ENCODE data around the gene ST3GAL2. TPM values are rescaled to one million over a fixed set of nuclear protein-coding genes. Genes with fewer than 3 reads are reported as not detected.
A peak's percentile ranks its signal among the peaks of the same experiment; 100 is the strongest.

Gene ST3GAL2
- total and polyA plus RNA-seq, 9 of the 15 experiments (the other 6 are each of a cell fraction or from before 2014, with no cell fraction given) = 1.5 to 108 (median 34.3) TPM

- TF ChIP-seq, protein P1, sequence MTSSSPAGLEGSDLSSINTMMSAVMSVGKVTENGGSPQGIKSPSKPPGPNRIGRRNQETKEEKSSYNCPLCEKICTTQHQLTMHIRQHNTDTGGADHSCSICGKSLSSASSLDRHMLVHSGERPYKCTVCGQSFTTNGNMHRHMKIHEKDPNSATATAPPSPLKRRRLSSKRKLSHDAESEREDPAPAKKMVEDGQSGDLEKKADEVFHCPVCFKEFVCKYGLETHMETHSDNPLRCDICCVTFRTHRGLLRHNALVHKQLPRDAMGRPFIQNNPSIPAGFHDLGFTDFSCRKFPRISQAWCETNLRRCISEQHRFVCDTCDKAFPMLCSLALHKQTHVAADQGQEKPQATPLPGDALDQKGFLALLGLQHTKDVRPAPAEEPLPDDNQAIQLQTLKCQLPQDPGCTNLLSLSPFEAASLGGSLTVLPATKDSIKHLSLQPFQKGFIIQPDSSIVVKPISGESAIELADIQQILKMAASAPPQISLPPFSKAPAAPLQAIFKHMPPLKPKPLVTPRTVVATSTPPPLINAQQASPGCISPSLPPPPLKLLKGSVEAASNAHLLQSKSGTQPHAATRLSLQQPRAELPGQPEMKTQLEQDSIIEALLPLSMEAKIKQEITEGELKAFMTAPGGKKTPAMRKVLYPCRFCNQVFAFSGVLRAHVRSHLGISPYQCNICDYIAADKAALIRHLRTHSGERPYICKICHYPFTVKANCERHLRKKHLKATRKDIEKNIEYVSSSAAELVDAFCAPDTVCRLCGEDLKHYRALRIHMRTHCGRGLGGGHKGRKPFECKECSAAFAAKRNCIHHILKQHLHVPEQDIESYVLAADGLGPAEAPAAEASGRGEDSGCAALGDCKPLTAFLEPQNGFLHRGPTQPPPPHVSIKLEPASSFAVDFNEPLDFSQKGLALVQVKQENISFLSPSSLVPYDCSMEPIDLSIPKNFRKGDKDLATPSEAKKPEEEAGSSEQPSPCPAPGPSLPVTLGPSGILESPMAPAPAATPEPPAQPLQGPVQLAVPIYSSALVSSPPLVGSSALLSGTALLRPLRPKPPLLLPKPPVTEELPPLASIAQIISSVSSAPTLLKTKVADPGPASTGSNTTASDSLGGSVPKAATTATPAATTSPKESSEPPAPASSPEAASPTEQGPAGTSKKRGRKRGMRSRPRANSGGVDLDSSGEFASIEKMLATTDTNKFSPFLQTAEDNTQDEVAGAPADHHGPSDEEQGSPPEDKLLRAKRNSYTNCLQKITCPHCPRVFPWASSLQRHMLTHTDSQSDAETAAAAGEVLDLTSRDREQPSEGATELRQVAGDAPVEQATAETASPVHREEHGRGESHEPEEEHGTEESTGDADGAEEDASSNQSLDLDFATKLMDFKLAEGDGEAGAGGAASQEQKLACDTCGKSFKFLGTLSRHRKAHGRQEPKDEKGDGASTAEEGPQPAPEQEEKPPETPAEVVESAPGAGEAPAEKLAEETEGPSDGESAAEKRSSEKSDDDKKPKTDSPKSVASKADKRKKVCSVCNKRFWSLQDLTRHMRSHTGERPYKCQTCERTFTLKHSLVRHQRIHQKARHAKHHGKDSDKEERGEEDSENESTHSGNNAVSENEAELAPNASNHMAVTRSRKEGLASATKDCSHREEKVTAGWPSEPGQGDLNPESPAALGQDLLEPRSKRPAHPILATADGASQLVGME (CRISPR knock-in tag; IDR thresholded peaks at IDR 0.05) = peak; percentile 63; the same call in 1 of the 2 replicates
- peak; percentile 95 for TF ChIP-seq RNF2 (IDR thresholded peaks at IDR 0.05)
- peak; percentile 56 for TF ChIP-seq RBBP5 (IDR thresholded peaks at IDR 0.05; ENCODE audit: borderline replicate concordance, insufficient read depth, low read length, poor library complexity, severe bottlenecking)
- no peak for TF ChIP-seq MAFG (tag; conservative IDR thresholded peaks at IDR 0.05)
- peak; percentile 92 for TF ChIP-seq ZNF583 (CRISPR knock-in tag; IDR thresholded peaks at IDR 0.05)
- peak; percentile 96 for TF ChIP-seq CREB3L1 (IDR thresholded peaks at IDR 0.05; ENCODE audit: borderline replicate concordance, low read depth)
- peak; percentile 69; the same call in 1 of the 2 replicates for TF ChIP-seq ZNF79 (CRISPR knock-in tag; IDR thresholded peaks at IDR 0.05; ENCODE audit: low read depth)
- TF ChIP-seq ARID2 (IDR thresholded peaks at IDR 0.05) = no peak
- peak; percentile 81 for TF ChIP-seq POLR2G (IDR thresholded peaks at IDR 0.05; ENCODE audit: low read depth, low read length)
- TF ChIP-seq ZNF311 (CRISPR knock-in tag; IDR thresholded peaks at IDR 0.05) = peak; percentile 90
- TF ChIP-seq POLR2A (conservative IDR thresholded peaks at IDR 0.05) = peak; percentile 58
- no peak for TF ChIP-seq POLR3A (IDR thresholded peaks at IDR 0.05; ENCODE audit: borderline replicate concordance, extremely low read depth, insufficient read depth, insufficient read length)
- no peak for TF ChIP-seq RHOXF2B (CRISPR knock-in tag; conservative IDR thresholded peaks at IDR 0.05)
- TF ChIP-seq ATF4 (CRISPR knock-in tag; IDR thresholded peaks at IDR 0.05) = peak; percentile 83
- peak; percentile 64 for TF ChIP-seq NFIC (IDR thresholded peaks at IDR 0.05)
- TF ChIP-seq ATF7 (IDR thresholded peaks at IDR 0.05) = peak; percentile 53; the same call in 1 of the 2 replicates
- no peak for TF ChIP-seq MITF (IDR thresholded peaks at IDR 0.05)
These were observed at the start of gene ST3GAL2 (continued) for GRCh38 chr16:70438969-70439862.

All from K562 (cell line).